ENCODE data around the gene YARS1.

Gene YARS1

GRCh38 chr1:32817159-32817814 lies at the start of gene YARS1, which contains the start of gene S100PBP:
Gene YARS1 (minus strand): TSS chr1:32817358. CDS start chr1:32817244, 114 bp downstream.
Gene S100PBP (plus strand): TSS chr1:32817653. CDS start chr1:32826100, 8,447 bp downstream.
- DNase-seq = peak; percentile 100

GRCh38 chr1:32865639-32866405 lies 48.7 kb upstream of the YARS1 start:
- no peak for DNase-seq

- DNase-seq = no peak
Measured at GRCh38 chr1:32864375-32865019, 47.3 kb upstream of the YARS1 start.

GRCh38 chr1:32863881-32864245 lies 46.7 kb upstream of the YARS1 start:
- no peak for DNase-seq

- DNase-seq = no peak
Measured at GRCh38 chr1:32863218-32863880, 46.2 kb upstream of the YARS1 start.

- DNase-seq = no peak
Measured at GRCh38 chr1:32861904-32862695, 44.9 kb upstream of the YARS1 start.

GRCh38 chr1:32860566-32860965 lies 43.4 kb upstream of the YARS1 start:
- DNase-seq = no peak

- DNase-seq = no peak
Measured at GRCh38 chr1:32859915-32860314, 42.8 kb upstream of the YARS1 start.

- no peak for DNase-seq
Measured at GRCh38 chr1:32858791-32859190, 41.6 kb upstream of the YARS1 start.

GRCh38 chr1:32858136-32858535 lies 41.0 kb upstream of the YARS1 start:
- DNase-seq = no peak

GRCh38 chr1:32855861-32856617 lies 38.9 kb upstream of the YARS1 start:
- no peak for DNase-seq

GRCh38 chr1:32848354-32849063 lies 31.4 kb upstream of the YARS1 start:
- no peak for DNase-seq

- DNase-seq = no peak
Measured at GRCh38 chr1:32831878-32832277, 14.7 kb upstream of the YARS1 start.

GRCh38 chr1:32830092-32830852 lies 13.1 kb upstream of the YARS1 start:
- DNase-seq = no peak

GRCh38 chr1:32828341-32828740 lies 11.2 kb upstream of the YARS1 start:
- DNase-seq = no peak

- DNase-seq = no peak
Measured at GRCh38 chr1:32825181-32825580, 8.0 kb upstream of the YARS1 start.

- no peak for DNase-seq
Measured at GRCh38 chr1:32818804-32819541, 1.8 kb upstream of the YARS1 start.

- DNase-seq = no peak
Measured at GRCh38 chr1:32817815-32818786, 943 bp upstream of the YARS1 start.
